ENCODE results near the gene LENG8. TPM values are rescaled to one million over a fixed set of nuclear protein-coding genes. Genes with fewer than 3 reads are reported as not detected.

The LENG8 gene
- polyA plus RNA-seq, 6 donors from 2014 or later = 4.0 to 17.4 (median 8.6) TPM

GRCh38 chr19:54453921-54454780, 5.2 kb downstream of the LENG8 start:
- no peaks in the 10 kb centered on the region for H3K27me3 Mint-ChIP-seq
- ATAC-seq (ENCODE audit: low read depth in 2 of 2) (no peak), DNase-seq (no peak)
- peak overlapping the region in 2 of 6 donors; percentile 51 to 81 for H3K27ac Mint-ChIP-seq
- H3K4me1 Mint-ChIP-seq = peaks cover 33 to 46% (median 35%) of the 10 kb centered on the region in 3 donors
- peak overlapping the region in 1 of 8 donors; percentile 21 for H3K4me3 Mint-ChIP-seq
- H3K9me3 Mint-ChIP-seq = no peaks in the 10 kb centered on the region
- H3K36me3 Mint-ChIP-seq = peaks cover 6 to 29% of the 10 kb centered on the region in 2 donors

DNA sequence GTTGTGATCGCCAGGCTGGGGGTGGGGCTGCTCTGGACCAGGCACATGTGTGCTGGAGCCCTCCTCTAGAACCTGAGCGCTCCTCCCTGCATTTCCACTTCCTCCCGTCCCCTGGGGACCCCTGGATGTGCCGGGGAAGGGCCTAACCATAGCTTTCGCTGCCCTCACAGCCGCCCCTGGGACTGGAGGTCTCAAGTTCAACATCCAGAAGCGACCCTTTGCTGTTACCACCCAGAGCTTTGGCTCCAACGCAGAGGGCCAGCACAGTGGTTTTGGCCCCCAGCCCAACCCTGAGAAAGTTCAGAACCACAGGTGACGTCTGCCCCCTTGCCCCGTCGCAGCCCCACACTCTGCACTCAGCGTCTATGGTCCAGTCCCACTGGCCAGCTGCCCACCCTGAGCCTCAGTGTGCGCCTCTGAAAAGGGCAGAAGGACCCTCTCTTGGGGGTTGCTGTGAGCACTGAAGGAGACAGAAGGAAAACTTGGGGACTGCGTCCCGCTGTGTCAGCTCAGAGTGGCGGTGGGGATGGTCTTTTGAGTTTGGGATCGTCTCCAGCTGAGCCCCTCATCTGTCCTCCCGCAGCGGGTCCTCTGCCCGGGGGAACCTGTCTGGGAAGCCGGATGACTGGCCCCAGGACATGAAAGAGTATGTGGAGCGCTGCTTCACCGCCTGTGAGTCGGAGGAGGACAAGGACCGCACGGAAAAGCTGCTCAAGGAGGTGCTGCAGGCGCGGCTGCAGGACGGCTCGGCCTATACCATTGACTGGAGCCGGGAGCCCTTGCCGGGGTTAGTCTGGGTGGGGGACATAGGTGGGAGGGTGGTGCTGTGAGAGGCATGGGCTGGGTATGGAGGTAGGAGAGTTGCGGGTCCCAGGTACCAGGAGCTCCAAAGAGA, 6.0 kb downstream of the LENG8 start:
- Mint-ChIP-seq H3K4me1 (peaks cover 31 to 43% (median 35%) of the 10 kb centered on the region in 3 donors), H3K4me3 (peak overlapping the region in 3 of 8 donors; percentile 21 to 70 (median 59)), H3K27ac (peak overlapping the region in 2 of 6 donors; percentile 37 to 81), H3K27me3 (no peaks in the 10 kb centered on the region), H3K9me3 (no peaks in the 10 kb centered on the region), H3K36me3 (peaks cover 6 to 31% of the 10 kb centered on the region in 2 donors)
- DNase-seq (no peak), ATAC-seq (ENCODE audit: low read depth in 2 of 2) (no peak)

DNA sequence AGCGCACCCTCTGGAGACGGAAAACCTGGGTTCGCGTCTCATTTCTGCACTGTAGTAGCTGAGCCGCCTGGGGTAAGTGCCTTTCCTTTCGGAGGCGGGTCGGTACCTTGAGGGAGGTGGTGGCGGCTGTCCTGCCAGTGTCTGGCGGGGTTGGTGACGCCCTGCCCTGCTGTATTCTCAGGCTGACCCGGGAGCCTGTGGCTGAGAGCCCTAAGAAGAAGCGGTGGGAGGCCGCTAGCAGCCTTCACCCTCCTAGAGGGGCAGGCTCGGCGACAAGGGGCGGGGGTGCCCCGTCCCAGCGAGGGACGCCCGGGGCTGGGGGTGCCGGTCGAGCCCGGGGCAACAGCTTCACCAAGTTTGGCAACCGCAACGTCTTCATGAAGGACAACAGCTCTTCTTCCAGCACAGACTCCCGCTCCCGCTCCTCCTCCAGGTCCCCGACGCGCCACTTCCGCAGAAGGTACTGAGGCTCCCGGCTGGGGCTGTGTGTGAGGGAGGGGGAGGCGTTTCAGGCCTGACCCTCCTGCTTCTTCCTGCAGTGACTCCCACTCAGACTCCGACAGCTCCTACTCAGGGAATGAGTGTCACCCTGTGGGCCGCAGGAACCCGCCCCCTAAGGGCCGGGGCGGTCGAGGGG, 6.9 kb downstream of the LENG8 start:
- Mint-ChIP-seq H3K4me3 (peak overlapping the region in 1 of 8 donors; percentile 22), H3K27ac (peak overlapping the region in 3 of 6 donors; percentile 20 to 81 (median 79)), H3K4me1 (peaks cover 22 to 34% (median 26%) of the 10 kb centered on the region in 3 donors), H3K27me3 (no peaks in the 10 kb centered on the region), H3K36me3 (peaks cover 6 to 27% of the 10 kb centered on the region in 2 donors), H3K9me3 (no peaks in the 10 kb centered on the region)
- DNase-seq = no peak
- ATAC-seq (ENCODE audit: low read depth in 2 of 2) = no peak

- Mint-ChIP-seq H3K9me3 (no peaks in the 10 kb centered on the region), H3K27ac (peak overlapping the region in 2 of 6 donors; percentile 20 to 81), H3K4me1 (peaks cover 21 to 29% (median 21%) of the 10 kb centered on the region in 3 donors), H3K4me3 (peak overlapping the region in 2 of 8 donors; percentile 22 to 30), H3K36me3 (peaks cover 6 to 21% of the 10 kb centered on the region in 2 donors), H3K27me3 (no peaks in the 10 kb centered on the region)
- ATAC-seq (ENCODE audit: low read depth in 2 of 2) (no peak), DNase-seq (no peak)
Measured at GRCh38 chr19:54456423-54457373, 7.7 kb downstream of the LENG8 start.

- Mint-ChIP-seq H3K4me1 (peaks cover 19 to 27% (median 21%) of the 10 kb centered on the region in 3 donors), H3K36me3 (peaks cover 5 to 18% of the 10 kb centered on the region in 2 donors), H3K4me3 (peak overlapping the region in 1 of 8 donors; percentile 15), H3K27me3 (no peaks in the 10 kb centered on the region), H3K9me3 (no peaks in the 10 kb centered on the region), H3K27ac (peak overlapping the region in 5 of 6 donors; percentile 38 to 87 (median 50))
- ATAC-seq (ENCODE audit: low read depth in 2 of 2) (no peak), DNase-seq (no peak)
Measured at GRCh38 chr19:54457773-54458647, 9.0 kb downstream of the LENG8 start.

GRCh38 chr19:54458648-54459281, 9.8 kb downstream of the LENG8 start:
- peaks cover 0 to 1% (median 0%) of the 10 kb centered on the region in 7 donors for H3K9me3 Mint-ChIP-seq
- H3K4me3 Mint-ChIP-seq = peak overlapping the region in 2 of 8 donors; percentile 55 to 56
- DNase-seq = no peak
- no peaks in the 10 kb centered on the region for H3K27me3 Mint-ChIP-seq
- peaks cover 19 to 25% (median 22%) of the 10 kb centered on the region in 3 donors for H3K4me1 Mint-ChIP-seq
- no peak for ATAC-seq (ENCODE audit: low read depth in 2 of 2)
- peaks cover 0 to 14% of the 10 kb centered on the region in 2 donors for H3K36me3 Mint-ChIP-seq
- H3K27ac Mint-ChIP-seq = peak overlapping the region in 3 of 6 donors; percentile 72 to 87 (median 77)

DNA sequence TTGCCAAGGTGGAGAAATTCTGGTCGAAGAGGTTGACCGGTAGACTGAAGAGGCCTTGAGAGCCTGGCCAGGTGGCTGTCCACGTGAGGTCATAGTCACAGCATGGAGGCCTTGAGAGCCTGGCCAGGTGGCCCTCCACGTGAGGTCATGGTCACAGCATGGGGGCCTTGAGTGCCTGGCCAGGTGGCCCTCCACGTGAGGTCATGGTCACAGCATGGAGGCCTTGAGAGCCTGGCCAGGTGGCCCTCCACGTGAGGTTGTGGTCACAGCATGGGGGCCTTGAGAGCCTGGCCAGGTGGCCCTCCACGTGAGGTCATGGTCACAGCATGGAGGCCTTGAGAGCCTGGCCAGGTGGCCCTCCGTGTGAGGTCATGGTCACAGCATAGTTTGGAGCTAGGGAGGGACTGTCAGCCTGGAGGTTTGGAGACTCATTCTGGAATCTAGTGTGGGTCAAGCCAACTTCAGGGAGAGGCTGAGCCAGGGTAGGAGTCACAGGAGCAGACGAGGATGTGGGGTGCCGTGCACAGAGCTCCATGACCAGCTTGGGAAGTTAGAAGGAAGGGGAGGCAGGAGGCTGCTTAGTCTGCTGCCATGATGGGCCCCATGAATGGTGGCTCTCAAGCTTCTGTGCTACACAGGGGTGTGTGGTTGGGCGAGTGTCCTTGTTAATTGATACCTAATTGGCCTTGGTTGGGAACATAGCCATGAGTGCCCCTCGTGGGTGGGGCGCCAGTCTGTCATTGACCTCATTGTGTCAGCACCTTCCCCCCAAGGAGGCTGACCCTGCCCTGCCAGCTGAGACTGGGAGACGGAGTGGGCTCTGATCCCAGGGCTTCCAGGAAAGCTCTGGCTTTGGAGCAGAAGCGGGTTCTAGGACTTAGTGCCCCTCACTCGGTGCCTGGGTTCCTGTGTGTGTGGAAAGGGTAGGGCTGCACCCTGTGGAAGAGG, 10.6 kb downstream of the LENG8 start:
- H3K4me1 Mint-ChIP-seq = peaks cover 25 to 30% (median 29%) of the 10 kb centered on the region in 3 donors
- H3K4me3 Mint-ChIP-seq = peak overlapping the region in 3 of 8 donors; percentile 55 to 79 (median 59)
- H3K9me3 Mint-ChIP-seq = peaks cover 0 to 7% (median 4%) of the 10 kb centered on the region in 7 donors
- ATAC-seq (ENCODE audit: low read depth in 2 of 2) (no peak), DNase-seq (no peak)
- H3K27ac Mint-ChIP-seq = peak overlapping the region in 4 of 6 donors; percentile 12 to 90 (median 74)
- no peaks in the 10 kb centered on the region for H3K27me3 Mint-ChIP-seq
- peaks cover 0 to 14% of the 10 kb centered on the region in 2 donors for H3K36me3 Mint-ChIP-seq

DNA sequence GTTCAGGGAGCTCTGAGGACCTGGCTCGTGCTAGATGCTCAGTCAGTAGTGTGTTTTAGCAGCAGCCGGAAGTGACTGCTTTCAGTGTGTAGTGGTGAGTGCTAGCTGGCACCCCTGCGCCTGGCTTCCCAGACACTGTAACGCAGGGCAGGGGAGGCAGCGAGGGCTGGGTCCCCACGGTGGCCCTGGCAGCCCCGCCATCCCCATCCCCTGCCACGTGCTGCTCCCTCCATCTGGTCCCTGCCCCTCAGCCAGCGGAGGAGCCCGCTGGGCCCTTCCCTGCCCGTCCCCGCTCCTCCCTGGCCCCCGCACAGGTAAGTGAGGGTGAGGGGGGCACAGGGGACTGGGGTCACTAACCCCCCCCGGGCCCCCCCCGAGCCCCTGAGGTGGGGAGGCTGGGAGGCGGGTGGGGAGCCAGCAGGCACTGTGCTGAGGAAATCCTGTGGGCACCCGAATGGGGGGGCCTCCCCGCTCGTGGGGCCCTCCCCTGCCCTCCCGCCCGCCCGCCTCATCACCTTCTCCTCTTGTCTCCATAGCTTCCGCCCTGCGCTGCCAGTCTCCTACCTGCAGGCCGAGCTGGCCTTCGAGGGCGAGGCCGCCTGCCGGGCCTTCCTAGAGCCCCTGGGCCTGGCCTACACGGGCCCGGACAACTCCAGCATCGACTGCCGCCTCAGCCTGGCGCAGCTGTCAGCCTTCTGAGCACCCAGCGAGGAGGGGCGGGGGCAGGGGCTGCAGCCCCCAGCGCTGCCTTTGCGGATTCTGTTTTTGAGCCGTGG, 11.4 kb downstream of the LENG8 start:
- Mint-ChIP-seq H3K4me3 (peak overlapping the region in 3 of 8 donors; percentile 20 to 79 (median 22)), H3K36me3 (peaks cover 0 to 14% of the 10 kb centered on the region in 2 donors), H3K27me3 (no peaks in the 10 kb centered on the region), H3K4me1 (peaks cover 28 to 32% (median 32%) of the 10 kb centered on the region in 3 donors), H3K9me3 (peaks cover 0 to 7% (median 4%) of the 10 kb centered on the region in 7 donors), H3K27ac (peak overlapping the region in 1 of 6 donors; percentile 91)
- ATAC-seq (ENCODE audit: low read depth in 2 of 2) (no peak), DNase-seq (no peak)

DNA sequence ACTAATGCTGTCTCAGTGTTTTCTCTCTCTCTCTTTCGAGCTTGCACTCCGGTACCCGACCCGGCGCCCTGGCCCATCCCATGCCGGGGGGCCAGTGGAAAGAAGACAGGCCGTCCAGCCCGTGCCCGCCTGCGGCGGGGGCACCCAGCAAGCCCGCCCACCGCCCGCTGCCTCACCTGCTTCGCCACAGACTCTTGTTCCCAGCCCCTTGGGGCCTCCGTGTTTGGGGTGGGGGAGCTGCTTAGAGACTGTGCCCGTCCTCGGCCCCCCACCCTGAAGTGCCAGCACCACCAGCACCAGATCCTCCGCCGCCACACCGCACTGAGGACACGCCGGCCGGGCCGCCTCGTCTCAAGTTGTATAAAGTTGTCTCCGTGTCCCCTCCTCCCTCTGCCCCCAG, 12.2 kb downstream of the LENG8 start:
- peak overlapping the region in 3 of 6 donors; percentile 47 to 91 (median 72) for H3K27ac Mint-ChIP-seq
- DNase-seq = no peak
- no peaks in the 10 kb centered on the region for H3K27me3 Mint-ChIP-seq
- H3K9me3 Mint-ChIP-seq = peaks cover 0 to 7% (median 4%) of the 10 kb centered on the region in 7 donors
- no peak for ATAC-seq (ENCODE audit: low read depth in 2 of 2)
- H3K4me3 Mint-ChIP-seq = peak overlapping the region in 5 of 8 donors; percentile 53 to 81 (median 68)
- H3K4me1 Mint-ChIP-seq = peaks cover 31 to 32% (median 32%) of the 10 kb centered on the region in 3 donors
- peaks cover 0 to 14% of the 10 kb centered on the region in 2 donors for H3K36me3 Mint-ChIP-seq
